Activated naive CD4-positive, alpha-beta T cell treated with anti-CD3 and anti-CD28 coated beads, Interleukin-2, amount 50 U/mL, for 24 hours (primary cell): ENCODE data around the gene WDR90.
"Not testable (repeated sequence)": the region's sequence is repeated elsewhere in the genome, so short reads cannot be mapped to it uniquely, and the experiment has no call there.

ENCODE experiments used
- H3K27ac Mint-ChIP-seq: one replicate; pipeline ENCODE4 v1.8.0; 2021; ENCODE audit warnings: mild to moderate bottlenecking, mixed read lengths
- H3K27me3 Mint-ChIP-seq: one replicate; pipeline ENCODE4 v1.8.0; 2021; ENCODE audit warnings: mixed read lengths
- H3K36me3 Mint-ChIP-seq: one replicate; pipeline ENCODE4 v1.8.0; 2021; ENCODE audit warnings: mixed read lengths
- H3K4me1 Mint-ChIP-seq: one replicate; pipeline ENCODE4 v1.8.0; 2021; ENCODE audit warnings: mixed read lengths
- H3K4me3 Mint-ChIP-seq: one replicate; pipeline ENCODE4 v1.8.0; 2021; ENCODE audit warnings: mild to moderate bottlenecking, mixed read lengths
- H3K9me3 Mint-ChIP-seq: one replicate; pipeline ENCODE4 v1.8.0; 2021; ENCODE audit warnings: mixed read lengths

Gene WDR90

GRCh38 chr16:708959-709358 lies 59.8 kb downstream of the WDR90 start:
- no peaks in the 10 kb centered on the region for H3K4me1 Mint-ChIP-seq
- H3K4me3 Mint-ChIP-seq: no peak overlapping the region
- peaks cover 19% of the 10 kb centered on the region for H3K27me3 Mint-ChIP-seq

GRCh38 chr16:709566-710499 lies 60.7 kb downstream of the WDR90 start:
- H3K27me3 Mint-ChIP-seq: peaks cover 17% of the 10 kb centered on the region

More at GRCh38 chr16:708959-709358, 59.8 kb downstream of the WDR90 start:
- H3K27ac Mint-ChIP-seq: no peak overlapping the region
- no peaks in the 10 kb centered on the region for H3K9me3 Mint-ChIP-seq
- no peaks in the 10 kb centered on the region for H3K36me3 Mint-ChIP-seq

GRCh38 chr16:710500-711075 lies 61.4 kb downstream of the WDR90 start:
- Mint-ChIP-seq H3K36me3 (no peaks in the 10 kb centered on the region), H3K27me3 (peaks cover 17% of the 10 kb centered on the region), H3K4me1 (no peaks in the 10 kb centered on the region), H3K9me3 (no peaks in the 10 kb centered on the region), H3K4me3 (no peak overlapping the region), H3K27ac (no peak overlapping the region)

More at GRCh38 chr16:709566-710499, 60.7 kb downstream of the WDR90 start:
- no peaks in the 10 kb centered on the region for H3K9me3 Mint-ChIP-seq
- no peak overlapping the region for H3K4me3 Mint-ChIP-seq
- H3K4me1 Mint-ChIP-seq: no peaks in the 10 kb centered on the region
- H3K36me3 Mint-ChIP-seq: no peaks in the 10 kb centered on the region
- H3K27ac Mint-ChIP-seq: no peak overlapping the region

- Mint-ChIP-seq H3K36me3 (no peaks in the 10 kb centered on the region), H3K27me3 (peaks cover 17% of the 10 kb centered on the region), H3K4me3 (no peak overlapping the region)
Measured at GRCh38 chr16:711084-711483, 61.9 kb downstream of the WDR90 start.

GRCh38 chr16:711548-712320 lies 62.6 kb downstream of the WDR90 start:
- H3K36me3 Mint-ChIP-seq: no peaks in the 10 kb centered on the region
- H3K9me3 Mint-ChIP-seq: no peaks in the 10 kb centered on the region
- H3K4me3 Mint-ChIP-seq: no peak overlapping the region
- no peak overlapping the region for H3K27ac Mint-ChIP-seq
- peaks cover 4% of the 10 kb centered on the region for H3K4me1 Mint-ChIP-seq
- H3K27me3 Mint-ChIP-seq: peaks cover 16% of the 10 kb centered on the region

More at GRCh38 chr16:711084-711483, 61.9 kb downstream of the WDR90 start:
- Mint-ChIP-seq H3K9me3 (no peaks in the 10 kb centered on the region), H3K27ac (no peak overlapping the region), H3K4me1 (no peaks in the 10 kb centered on the region)

- not testable (repeated sequence) for H3K9me3 Mint-ChIP-seq, H3K4me3 Mint-ChIP-seq, H3K27ac Mint-ChIP-seq, H3K4me1 Mint-ChIP-seq, H3K36me3 Mint-ChIP-seq
- H3K27me3 Mint-ChIP-seq: peaks cover 15% of the 10 kb centered on the region
Measured at GRCh38 chr16:712740-713250, 63.6 kb downstream of the WDR90 start.

GRCh38 chr16:714079-714478 lies 64.9 kb downstream of the WDR90 start:
- no peak overlapping the region for H3K27ac Mint-ChIP-seq
- H3K36me3 Mint-ChIP-seq: no peaks in the 10 kb centered on the region
- H3K27me3 Mint-ChIP-seq: peaks cover 8% of the 10 kb centered on the region
- H3K4me3 Mint-ChIP-seq: no peak overlapping the region
- peaks cover 5% of the 10 kb centered on the region for H3K4me1 Mint-ChIP-seq
- H3K9me3 Mint-ChIP-seq: no peaks in the 10 kb centered on the region

GRCh38 chr16:714558-715476 lies 65.7 kb downstream of the WDR90 start, which contains the start of gene METRN:
TSS of gene METRN (plus strand) at chr16:715118. CDS start at chr16:715290, 172 bp downstream.
- H3K9me3 Mint-ChIP-seq: no peaks in the 10 kb centered on the region
- H3K4me1 Mint-ChIP-seq: peaks cover 9% of the 10 kb centered on the region
- H3K27ac Mint-ChIP-seq: no peak within 1 kb of the TSS
- H3K36me3 Mint-ChIP-seq: no peaks in the 10 kb centered on the region
- peak within 1 kb of the TSS; percentile 66 for H3K4me3 Mint-ChIP-seq
- peaks cover 6% of the 10 kb centered on the region for H3K27me3 Mint-ChIP-seq

GRCh38 chr16:715477-716199 lies 66.5 kb downstream of the WDR90 start:
- H3K27ac Mint-ChIP-seq: no peak overlapping the region

GRCh38 chr16:716200-716568 lies 67.0 kb downstream of the WDR90 start:
- H3K27ac Mint-ChIP-seq: no peak overlapping the region
- H3K9me3 Mint-ChIP-seq: no peaks in the 10 kb centered on the region
- H3K4me1 Mint-ChIP-seq: peaks cover 15% of the 10 kb centered on the region
- peak overlapping the region; percentile 66 for H3K4me3 Mint-ChIP-seq
- H3K36me3 Mint-ChIP-seq: no peaks in the 10 kb centered on the region
- peaks cover 3% of the 10 kb centered on the region for H3K27me3 Mint-ChIP-seq

More at GRCh38 chr16:715477-716199, 66.5 kb downstream of the WDR90 start:
- H3K27me3 Mint-ChIP-seq: peaks cover 4% of the 10 kb centered on the region
- H3K36me3 Mint-ChIP-seq: no peaks in the 10 kb centered on the region
- peaks cover 15% of the 10 kb centered on the region for H3K4me1 Mint-ChIP-seq
- no peaks in the 10 kb centered on the region for H3K9me3 Mint-ChIP-seq
- peak overlapping the region; percentile 66 for H3K4me3 Mint-ChIP-seq

GRCh38 chr16:716768-717325 lies 67.7 kb downstream of the WDR90 start:
- Mint-ChIP-seq H3K27ac (no peak overlapping the region), H3K4me1 (peaks cover 15% of the 10 kb centered on the region), H3K36me3 (no peaks in the 10 kb centered on the region), H3K4me3 (no peak overlapping the region), H3K9me3 (no peaks in the 10 kb centered on the region), H3K27me3 (peaks cover 2% of the 10 kb centered on the region)
